Measurements from ENCODE around the gene ZBED4. TPM values are rescaled to one million over a fixed set of nuclear protein-coding genes. Genes with fewer than 3 reads are reported as not detected.

Gene ZBED4
- total RNA-seq, 1 donor from 2014 or later, result 22.7 TPM

- H3K27me3 ChIP-seq (ENCODE audit: insufficient read depth, low read length), result no peaks in the 10 kb centered on the region
- no peak overlapping the region for H2AFZ ChIP-seq (ENCODE audit: low read depth, low read length)
- H3K4me2 ChIP-seq (ENCODE audit: low read length), result no peak overlapping the region
- Mint-ChIP-seq H3K27ac (ENCODE audit: unreplicated experiment) (no peak overlapping the region), H3K36me3 (ENCODE audit: low read depth, unreplicated experiment) (peaks cover 21% of the 10 kb centered on the region), H3K27me3 (ENCODE audit: low read depth, unreplicated experiment) (no peaks in the 10 kb centered on the region), H3K4me1 (ENCODE audit: low read depth, unreplicated experiment) (no peaks in the 10 kb centered on the region), H3K9me3 (ENCODE audit: unreplicated experiment) (peaks cover 4% of the 10 kb centered on the region), H3K4me3 (ENCODE audit: unreplicated experiment) (no peak overlapping the region)
- FAIRE-seq, result no peak
- H3K27ac ChIP-seq (ENCODE audit: low read depth, low read length), result no peak overlapping the region
- DNase-seq (ENCODE audit: low read depth), result no peak
- H4K20me1 ChIP-seq (ENCODE audit: insufficient read depth, low read length), result peaks cover 60% of the 10 kb centered on the region
- H3K4me3 ChIP-seq (ENCODE audit: insufficient read depth, low read depth, low read length), result no peak overlapping the region
- peaks cover 8% of the 10 kb centered on the region for H3K36me3 ChIP-seq (ENCODE audit: insufficient read depth, low read length)
- peaks cover 4% of the 10 kb centered on the region for H3K9me3 ChIP-seq (ENCODE audit: insufficient read depth, low read depth, low read length)
- no peak overlapping the region for H3K9ac ChIP-seq (ENCODE audit: low read length)
- no peak for TF ChIP-seq EZH2 (IDR thresholded peaks at IDR 0.05; ENCODE audit: insufficient read depth, low read length)
- TF ChIP-seq CTCF (IDR thresholded peaks at IDR 0.05; ENCODE audit: insufficient read depth, low read depth, low read length), result no peak
- no peaks in the 10 kb centered on the region for H3K79me2 ChIP-seq (ENCODE audit: insufficient read depth, low read length)
- H3K4me1 ChIP-seq (ENCODE audit: insufficient read depth, low read length), result no peaks in the 10 kb centered on the region
These were observed 49.8 kb downstream of the ZBED4 start for GRCh38 chr22:49903322-49904039.

GRCh38 chr22:49904040-49904369 lies 50.4 kb downstream of the ZBED4 start:
- no peak for DNase-seq (ENCODE audit: low read depth)
- Mint-ChIP-seq H3K27me3 (ENCODE audit: low read depth, unreplicated experiment) (no peaks in the 10 kb centered on the region), H3K4me3 (ENCODE audit: unreplicated experiment) (no peak overlapping the region), H3K9me3 (ENCODE audit: unreplicated experiment) (peaks cover 2% of the 10 kb centered on the region), H3K27ac (ENCODE audit: unreplicated experiment) (no peak overlapping the region), H3K36me3 (ENCODE audit: low read depth, unreplicated experiment) (peaks cover 21% of the 10 kb centered on the region), H3K4me1 (ENCODE audit: low read depth, unreplicated experiment) (no peaks in the 10 kb centered on the region)
- Histone ChIP-seq H2AFZ (ENCODE audit: low read depth, low read length) (no peak overlapping the region), H3K27ac (ENCODE audit: low read depth, low read length) (no peak overlapping the region), H3K79me2 (ENCODE audit: insufficient read depth, low read length) (no peaks in the 10 kb centered on the region), H3K4me3 (ENCODE audit: insufficient read depth, low read depth, low read length) (no peak overlapping the region), H3K27me3 (ENCODE audit: insufficient read depth, low read length) (no peaks in the 10 kb centered on the region), H3K4me1 (ENCODE audit: insufficient read depth, low read length) (no peaks in the 10 kb centered on the region), H3K4me2 (ENCODE audit: low read length) (no peak overlapping the region), H3K36me3 (ENCODE audit: insufficient read depth, low read length) (peaks cover 8% of the 10 kb centered on the region), H4K20me1 (ENCODE audit: insufficient read depth, low read length) (peaks cover 60% of the 10 kb centered on the region), H3K9me3 (ENCODE audit: insufficient read depth, low read depth, low read length) (peaks cover 4% of the 10 kb centered on the region), H3K9ac (ENCODE audit: low read length) (no peak overlapping the region)
- no peak for FAIRE-seq
- no peak for TF ChIP-seq CTCF (IDR thresholded peaks at IDR 0.05; ENCODE audit: insufficient read depth, low read depth, low read length)
- TF ChIP-seq EZH2 (IDR thresholded peaks at IDR 0.05; ENCODE audit: insufficient read depth, low read length), result no peak

- FAIRE-seq, result no peak
- Histone ChIP-seq H3K36me3 (ENCODE audit: insufficient read depth, low read length) (peaks cover 8% of the 10 kb centered on the region), H3K4me1 (ENCODE audit: insufficient read depth, low read length) (no peaks in the 10 kb centered on the region), H3K4me2 (ENCODE audit: low read length) (no peak overlapping the region), H3K4me3 (ENCODE audit: insufficient read depth, low read depth, low read length) (no peak overlapping the region), H3K79me2 (ENCODE audit: insufficient read depth, low read length) (no peaks in the 10 kb centered on the region), H4K20me1 (ENCODE audit: insufficient read depth, low read length) (peaks cover 60% of the 10 kb centered on the region), H2AFZ (ENCODE audit: low read depth, low read length) (no peak overlapping the region), H3K27ac (ENCODE audit: low read depth, low read length) (no peak overlapping the region), H3K9ac (ENCODE audit: low read length) (no peak overlapping the region), H3K9me3 (ENCODE audit: insufficient read depth, low read depth, low read length) (peaks cover 4% of the 10 kb centered on the region), H3K27me3 (ENCODE audit: insufficient read depth, low read length) (no peaks in the 10 kb centered on the region)
- H3K27ac Mint-ChIP-seq (ENCODE audit: unreplicated experiment), result no peak overlapping the region
- H3K9me3 Mint-ChIP-seq (ENCODE audit: unreplicated experiment), result peaks cover 2% of the 10 kb centered on the region
- no peak for DNase-seq (ENCODE audit: low read depth)
- TF ChIP-seq CTCF (IDR thresholded peaks at IDR 0.05; ENCODE audit: insufficient read depth, low read depth, low read length) (no peak), EZH2 (IDR thresholded peaks at IDR 0.05; ENCODE audit: insufficient read depth, low read length) (no peak)
- no peaks in the 10 kb centered on the region for H3K27me3 Mint-ChIP-seq (ENCODE audit: low read depth, unreplicated experiment)
- peaks cover 17% of the 10 kb centered on the region for H3K36me3 Mint-ChIP-seq (ENCODE audit: low read depth, unreplicated experiment)
- no peaks in the 10 kb centered on the region for H3K4me1 Mint-ChIP-seq (ENCODE audit: low read depth, unreplicated experiment)
- H3K4me3 Mint-ChIP-seq (ENCODE audit: unreplicated experiment), result no peak overlapping the region
These were observed 51.8 kb downstream of the ZBED4 start for GRCh38 chr22:49905465-49905864.

Measured in astrocyte (in vitro differentiated cells and primary cell).